ENCODE data around the gene FAM181B. TPM values are rescaled to one million over a fixed set of nuclear protein-coding genes. Genes with fewer than 3 reads are reported as not detected.

The FAM181B gene
- total RNA-seq, 1 donor from 2014 or later = not detected

DNA sequence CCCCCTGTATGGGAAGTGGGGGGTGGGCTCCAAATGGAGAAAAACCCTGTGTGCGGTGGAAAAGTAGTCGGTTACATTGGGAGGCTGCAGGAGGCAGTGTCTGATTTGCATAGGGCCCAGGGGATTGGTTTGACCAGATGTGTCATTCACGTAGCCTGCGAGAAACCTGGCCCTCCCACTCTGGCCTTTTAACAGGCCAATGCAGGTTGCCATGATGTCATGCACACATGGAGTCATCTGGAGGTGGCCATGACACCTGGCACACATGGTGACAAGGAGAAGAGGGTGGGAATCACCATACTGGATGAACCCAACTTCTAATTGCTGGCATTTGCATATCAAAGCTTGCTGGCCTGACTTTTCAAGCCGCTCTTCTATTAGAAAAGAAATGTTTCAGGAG, 50.6 kb downstream of the FAM181B start:
- no peaks in the 10 kb centered on the region for H3K4me1 Mint-ChIP-seq
- POLR2A ChIA-PET = interaction anchor here (0.7 kb wide), 1 partner anchor 1136 kb away, joined by 3 read pairs; no protein-coding TSS in a partner anchor
- CTCF ChIA-PET = interaction anchor here (1.2 kb wide), 1 partner anchor 11 kb away, joined by 5 read pairs; no protein-coding TSS in a partner anchor
- no peak overlapping the region for H3K4me3 Mint-ChIP-seq
- peaks cover 11% of the 10 kb centered on the region for H3K9me3 Mint-ChIP-seq
- no peaks in the 10 kb centered on the region for H3K36me3 Mint-ChIP-seq (ENCODE audit: low read depth)
- ATAC-seq (ENCODE audit: low read depth) = no peak
- H3K27ac Mint-ChIP-seq = no peak overlapping the region
- no peak for DNase-seq
- H3K27me3 Mint-ChIP-seq = peaks cover 13% of the 10 kb centered on the region
- intact Hi-C loops (cut with micrococcal nuclease) = loop anchor here (2.0 kb wide), 1 partner anchor 1040 kb away; no protein-coding TSS in a partner anchor
- TF ChIP-seq, protein P1, sequence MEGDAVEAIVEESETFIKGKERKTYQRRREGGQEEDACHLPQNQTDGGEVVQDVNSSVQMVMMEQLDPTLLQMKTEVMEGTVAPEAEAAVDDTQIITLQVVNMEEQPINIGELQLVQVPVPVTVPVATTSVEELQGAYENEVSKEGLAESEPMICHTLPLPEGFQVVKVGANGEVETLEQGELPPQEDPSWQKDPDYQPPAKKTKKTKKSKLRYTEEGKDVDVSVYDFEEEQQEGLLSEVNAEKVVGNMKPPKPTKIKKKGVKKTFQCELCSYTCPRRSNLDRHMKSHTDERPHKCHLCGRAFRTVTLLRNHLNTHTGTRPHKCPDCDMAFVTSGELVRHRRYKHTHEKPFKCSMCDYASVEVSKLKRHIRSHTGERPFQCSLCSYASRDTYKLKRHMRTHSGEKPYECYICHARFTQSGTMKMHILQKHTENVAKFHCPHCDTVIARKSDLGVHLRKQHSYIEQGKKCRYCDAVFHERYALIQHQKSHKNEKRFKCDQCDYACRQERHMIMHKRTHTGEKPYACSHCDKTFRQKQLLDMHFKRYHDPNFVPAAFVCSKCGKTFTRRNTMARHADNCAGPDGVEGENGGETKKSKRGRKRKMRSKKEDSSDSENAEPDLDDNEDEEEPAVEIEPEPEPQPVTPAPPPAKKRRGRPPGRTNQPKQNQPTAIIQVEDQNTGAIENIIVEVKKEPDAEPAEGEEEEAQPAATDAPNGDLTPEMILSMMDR (IDR thresholded peaks at IDR 0.05) = no peak

DNA sequence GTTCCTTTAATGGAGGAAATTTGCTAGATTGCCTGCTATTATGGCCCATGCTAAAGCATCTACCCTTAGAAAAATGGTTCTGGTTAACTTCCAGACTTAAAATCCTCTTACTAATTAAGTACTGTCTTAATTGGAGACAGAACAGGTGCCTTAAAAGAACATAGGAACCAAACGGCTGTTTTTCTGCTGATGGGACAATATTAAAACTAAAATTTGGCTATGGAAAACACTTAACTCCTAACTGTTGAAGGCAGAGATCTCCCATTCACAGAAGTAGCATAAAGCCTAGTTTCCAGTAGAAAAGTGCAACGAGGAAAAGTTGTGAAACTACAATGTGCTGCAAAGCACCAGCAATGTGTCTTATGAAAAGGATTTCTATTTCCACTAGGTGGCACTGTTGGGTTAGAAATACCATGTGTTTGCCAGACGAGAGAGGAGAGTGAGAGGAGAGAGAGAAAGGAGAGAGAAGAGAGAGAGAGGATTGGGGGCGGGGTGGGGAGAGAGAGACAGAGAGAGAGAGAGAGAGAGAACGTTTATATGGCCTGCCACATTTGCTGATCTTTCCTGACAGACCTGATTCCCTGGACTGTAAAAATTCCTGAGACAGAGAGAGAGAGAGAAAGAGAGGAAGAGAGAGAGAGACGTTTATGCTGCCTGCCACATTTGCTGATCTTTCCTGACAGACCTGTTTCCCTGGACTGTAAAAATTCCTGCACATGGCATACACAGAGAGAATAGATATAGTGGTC, 51.5 kb downstream of the FAM181B start:
- Mint-ChIP-seq H3K36me3 (ENCODE audit: low read depth) (no peaks in the 10 kb centered on the region), H3K9me3 (peaks cover 11% of the 10 kb centered on the region), H3K4me1 (no peaks in the 10 kb centered on the region), H3K4me3 (no peak overlapping the region), H3K27me3 (peaks cover 13% of the 10 kb centered on the region), H3K27ac (no peak overlapping the region)
- TF ChIP-seq, protein P1 (IDR thresholded peaks at IDR 0.05) = no peak
- ATAC-seq (ENCODE audit: low read depth) (peak; percentile 28), DNase-seq (no peak)
- intact Hi-C loops (cut with micrococcal nuclease) = loop anchor here (1.0 to 2.0 kb wide), 2 partner anchors 1041 to 1138 kb away; no protein-coding TSS in a partner anchor
- CTCF ChIA-PET = interaction anchor here (1.2 kb wide), 1 partner anchor 12 kb away, joined by 5 read pairs; no protein-coding TSS in a partner anchor
- POLR2A ChIA-PET = interaction anchor here (0.7 kb wide), 1 partner anchor 1137 kb away, joined by 3 read pairs; no protein-coding TSS in a partner anchor

DNA sequence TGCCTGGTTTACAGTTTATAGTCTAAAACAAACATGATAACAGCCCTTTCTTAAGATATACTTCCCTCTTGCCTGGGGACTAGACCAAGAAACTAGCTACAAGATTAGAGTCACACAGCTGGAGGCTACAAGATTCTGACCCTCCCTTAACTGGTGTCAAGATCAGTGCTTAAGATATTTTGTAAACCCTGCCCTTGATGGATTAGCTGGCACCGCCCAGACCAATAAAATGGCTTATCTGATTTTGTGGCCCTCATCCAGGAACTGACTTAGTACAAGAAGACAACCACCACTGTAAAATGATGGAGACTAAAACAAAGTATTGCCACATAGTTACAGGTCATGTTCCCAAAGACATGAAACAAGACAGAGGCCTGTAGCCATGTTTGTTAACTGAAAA, 53.4 kb downstream of the FAM181B start:
- TF ChIP-seq, protein P1 (IDR thresholded peaks at IDR 0.05) = no peak
- Mint-ChIP-seq H3K4me1 (no peaks in the 10 kb centered on the region), H3K36me3 (ENCODE audit: low read depth) (no peaks in the 10 kb centered on the region), H3K4me3 (no peak overlapping the region), H3K27me3 (peaks cover 16% of the 10 kb centered on the region), H3K9me3 (peaks cover 11% of the 10 kb centered on the region), H3K27ac (no peak overlapping the region)
- ChIA-PET POLR2A (no interaction called here), CTCF (interaction anchor here (1.2 to 1.4 kb wide), 2 partner anchors 14 to 1140 kb away, joined by 3 read pairs; no protein-coding TSS in a partner anchor)
- intact Hi-C loops (cut with micrococcal nuclease) = no loop called here
- ATAC-seq (ENCODE audit: low read depth) = no peak
- no peak for DNase-seq

Other genes with a start within 250 kb of the FAM181B start
- gene PRCP, start 166.6 kb upstream of the FAM181B start, total RNA-seq = 29.8 and 34.8 TPM in 2 replicates
- 4.4 and 4.7 TPM in 2 replicates for gene DDIAS, start 167.9 kb upstream of the FAM181B start, total RNA-seq

All from activated B cell treated with CpG ODN at 0.5 μM for 24 hours (primary cell).